Mesodermal cell (in vitro differentiated cells): ENCODE measurements around the gene G3BP2.

Source experiments
- H3K27ac ChIP-seq: 2 replicates; pipeline ENCODE4 v1.7.0; 2013; ENCODE audit warnings: mild to moderate bottlenecking, low read depth, low read length, moderate library complexity; ENCODE audit not compliant: severe bottlenecking
- H3K36me3 ChIP-seq: 2 replicates; pipeline ENCODE4 v1.7.1; 2013; ENCODE audit warnings: mild to moderate bottlenecking, low read length, moderate library complexity; ENCODE audit not compliant: control insufficient read depth, insufficient read depth
- H3K4me1 ChIP-seq: one replicate; pipeline ENCODE4 v1.7.1; 2013; ENCODE audit warnings: mild to moderate bottlenecking, low read length; ENCODE audit not compliant: insufficient read depth, control insufficient read depth, poor library complexity, severe bottlenecking
- H3K4me3 ChIP-seq: 2 replicates; pipeline ENCODE4 v1.7.0; 2013; ENCODE audit warnings: low read length, control low read depth, mild to moderate bottlenecking; ENCODE audit not compliant: insufficient read depth, poor library complexity, severe bottlenecking; ENCODE audit errors: extremely low read depth
- H3K9me3 ChIP-seq: 2 replicates; pipeline ENCODE4 v1.7.1; 2013; ENCODE audit warnings: mild to moderate bottlenecking, low read length, moderate library complexity; ENCODE audit not compliant: control insufficient read depth
- WGBS, 2 experiments: methylation state at CpG; one replicate each; pipeline ENCODE4 v1.1.5; 2013; ENCODE audit warnings: missing lambda C conversion rate in 2 of 2; ENCODE audit not compliant: insufficient coverage in 2 of 2; 5-methylcytosine and 5-hydroxymethylcytosine counted together

G3BP2 gene

DNA sequence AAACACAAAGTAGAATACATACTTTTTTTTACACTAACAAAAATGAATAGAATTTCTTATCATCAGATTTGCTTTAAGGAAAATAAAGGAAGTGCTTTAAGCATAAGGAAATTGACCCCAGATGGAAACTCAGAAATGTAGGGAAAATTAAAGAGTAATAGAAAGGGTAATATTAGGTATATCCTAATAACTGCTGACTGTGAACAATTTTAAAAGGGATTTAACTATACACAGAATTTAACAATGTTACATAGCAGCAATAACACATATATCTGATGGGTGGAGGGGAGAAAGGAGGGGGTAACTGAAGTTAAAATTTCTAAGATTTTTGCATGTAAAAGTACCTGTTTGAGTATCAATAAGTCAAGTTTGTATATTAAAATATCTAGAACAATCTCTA lies 51.5 kb downstream of the G3BP2 start:
- H3K36me3 ChIP-seq = no peaks in the 10 kb centered on the region
- H3K9me3 ChIP-seq = no peaks in the 10 kb centered on the region
- no peaks in the 10 kb centered on the region for H3K4me1 ChIP-seq
- no peak overlapping the region for H3K4me3 ChIP-seq
- no peak overlapping the region for H3K27ac ChIP-seq

DNA sequence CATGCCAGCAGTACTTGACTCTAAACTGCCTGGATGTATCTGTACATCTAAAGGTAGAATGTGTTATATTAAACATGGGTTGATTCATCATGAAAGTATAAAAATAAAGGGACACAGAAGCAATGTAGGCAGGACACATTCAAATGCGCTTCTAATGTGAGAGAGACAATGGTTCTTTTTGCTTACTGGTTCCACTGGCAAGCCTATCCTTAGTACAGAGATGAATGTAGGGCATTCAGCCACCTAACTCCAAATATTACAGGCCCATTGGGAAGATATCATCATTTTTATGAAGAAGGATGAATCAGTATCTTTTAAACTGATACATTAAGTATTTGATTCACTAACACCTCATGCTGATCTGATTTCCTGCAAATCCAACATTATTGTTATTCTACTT lies 60.9 kb downstream of the G3BP2 start:
- Histone ChIP-seq H3K4me1 (no peaks in the 10 kb centered on the region), H3K27ac (no peak overlapping the region), H3K4me3 (no peak overlapping the region), H3K9me3 (no peaks in the 10 kb centered on the region), H3K36me3 (no peaks in the 10 kb centered on the region)
- 60 to 100% methylated on average over 1 of the region's 1 CpG for WGBS, 2 experiments

DNA sequence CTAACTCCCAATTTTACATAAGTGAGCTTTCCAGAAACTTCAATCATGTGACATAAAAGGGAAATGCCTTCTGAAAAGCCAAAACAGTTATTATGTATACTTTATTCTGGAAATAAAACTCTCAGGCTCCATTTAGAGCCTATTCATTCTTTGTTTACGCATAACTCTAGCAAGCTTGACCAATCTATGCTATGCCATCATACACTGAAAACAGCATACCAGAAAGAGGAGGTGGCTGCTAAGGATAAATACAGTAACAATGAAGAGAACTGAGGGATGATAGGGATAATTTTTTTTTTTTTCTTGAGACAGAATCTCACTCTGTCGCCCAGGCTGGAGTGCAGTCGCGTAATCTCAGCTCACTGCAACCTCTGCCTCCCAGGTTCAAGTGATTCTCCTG lies 67.3 kb downstream of the G3BP2 start:
- Histone ChIP-seq H3K4me1 (no peaks in the 10 kb centered on the region), H3K4me3 (no peak overlapping the region), H3K9me3 (no peaks in the 10 kb centered on the region), H3K27ac (no peak overlapping the region), H3K36me3 (no peaks in the 10 kb centered on the region)
- WGBS, 2 experiments = no CpG with 5 or more reads among the region's 4 CpGs

DNA sequence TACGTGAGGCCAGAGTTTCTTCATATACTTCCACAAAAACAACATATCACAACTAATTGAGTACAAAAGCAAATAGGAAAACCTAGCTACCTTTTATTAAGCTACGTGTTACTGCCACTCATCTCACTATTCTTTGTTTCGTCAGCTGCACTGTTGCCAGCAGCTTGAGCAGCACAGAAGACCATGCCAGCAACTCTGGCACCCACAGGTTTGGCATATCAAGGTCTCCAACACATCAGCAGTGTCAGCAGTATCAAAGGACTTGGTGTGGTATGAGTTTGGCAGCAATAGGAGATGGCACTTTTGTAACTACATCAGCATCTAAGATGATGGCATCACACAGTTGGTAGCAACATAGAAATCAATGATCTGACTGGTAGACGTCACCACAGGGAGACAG lies 73.6 kb downstream of the G3BP2 start:
- 91 to 96% methylated on average over 3 to 4 of the region's 4 CpGs for WGBS, 2 experiments
- Histone ChIP-seq H3K4me1 (peaks cover 4% of the 10 kb centered on the region), H3K4me3 (no peak overlapping the region), H3K36me3 (no peaks in the 10 kb centered on the region), H3K27ac (no peak overlapping the region), H3K9me3 (no peaks in the 10 kb centered on the region)

DNA sequence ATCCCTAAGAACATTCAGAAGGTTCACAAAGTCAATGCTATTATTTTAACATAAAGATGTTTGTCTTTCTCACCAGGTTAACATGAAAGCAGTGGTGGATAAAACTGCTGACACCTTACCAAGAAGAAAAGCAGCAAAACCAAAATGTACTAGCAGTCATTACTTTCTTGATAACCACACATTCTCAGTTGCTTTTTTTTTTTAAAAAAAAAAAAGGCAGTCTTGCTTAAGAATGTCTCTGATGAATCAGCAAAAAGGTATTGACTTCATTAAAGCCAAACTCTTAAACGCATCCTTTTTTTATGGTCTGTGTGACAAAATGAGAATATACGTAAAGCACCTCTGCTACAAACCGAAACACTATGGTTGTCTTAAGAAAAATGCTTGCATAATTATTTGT lies 74.8 kb downstream of the G3BP2 start:
- H3K4me3 ChIP-seq = no peak overlapping the region
- H3K27ac ChIP-seq = no peak overlapping the region
- H3K9me3 ChIP-seq = no peaks in the 10 kb centered on the region
- peaks cover 4% of the 10 kb centered on the region for H3K4me1 ChIP-seq
- no peaks in the 10 kb centered on the region for H3K36me3 ChIP-seq
- WGBS, 2 experiments = 50% methylated on average over 1 of the region's 3 CpGs; no CpG with 5 or more reads in 1 of the 2 experiments

DNA sequence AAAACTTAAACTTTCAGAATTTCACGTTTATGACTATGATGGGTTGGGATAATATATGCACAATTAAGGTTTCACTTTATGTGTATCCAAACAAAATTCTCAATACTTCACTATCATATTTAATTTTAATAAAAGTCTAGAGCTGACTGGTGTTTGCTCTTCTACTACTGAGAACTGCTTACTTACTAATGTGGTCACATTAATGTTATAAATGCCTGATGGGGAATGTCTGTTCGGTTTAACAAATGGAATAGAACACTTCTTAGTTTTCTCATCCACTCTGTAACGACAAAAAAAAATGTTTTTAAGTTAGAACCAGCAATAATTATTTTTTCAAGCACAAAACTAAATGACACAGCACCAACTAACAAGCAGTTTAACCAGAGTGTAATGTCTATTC lies 77.2 kb downstream of the G3BP2 start:
- Histone ChIP-seq H3K36me3 (no peaks in the 10 kb centered on the region), H3K4me3 (no peak overlapping the region), H3K9me3 (no peaks in the 10 kb centered on the region), H3K27ac (no peak overlapping the region), H3K4me1 (peaks cover 4% of the 10 kb centered on the region)
- WGBS, 2 experiments = no CpG with 5 or more reads among the region's 3 CpGs

DNA sequence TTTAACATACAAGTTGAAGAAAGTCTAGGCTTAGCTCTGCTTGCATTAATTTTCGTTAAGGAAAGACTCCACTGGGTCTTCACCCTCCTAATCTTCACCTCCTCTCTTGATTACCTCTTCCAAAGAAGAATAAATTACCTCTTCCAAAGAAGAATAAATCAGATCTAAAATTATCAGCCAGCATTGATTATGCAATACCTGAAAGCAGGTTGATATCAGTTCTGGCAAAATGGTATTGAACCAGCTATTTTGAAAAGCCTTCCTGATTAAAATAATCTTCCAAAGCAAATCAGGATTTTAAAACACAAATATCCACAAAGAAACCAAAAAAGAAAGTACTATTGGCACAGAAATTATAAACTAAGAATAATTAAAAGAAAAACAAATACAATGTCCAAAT lies 79.8 kb downstream of the G3BP2 start:
- H3K4me1 ChIP-seq = peaks cover 2% of the 10 kb centered on the region
- 100% methylated on average over 1 of the region's 1 CpG; no CpG with 5 or more reads in 1 of the 2 experiments for WGBS, 2 experiments
- H3K9me3 ChIP-seq = no peaks in the 10 kb centered on the region
- H3K4me3 ChIP-seq = no peak overlapping the region
- H3K27ac ChIP-seq = no peak overlapping the region
- H3K36me3 ChIP-seq = no peaks in the 10 kb centered on the region
